ENCODE results near the gene CEBPA. TPM values are rescaled to one million over a fixed set of nuclear protein-coding genes. Genes with fewer than 3 reads are reported as not detected.

CEBPA gene
- total and polyA plus RNA-seq, 2 donors (not counting 1 experiment from before 2014, with no cell fraction given), result 1.7 to 2.6 TPM

- no peaks in the 10 kb centered on the region for H3K4me1 Mint-ChIP-seq
- no peak for DNase-seq
- Histone ChIP-seq H2AFZ (ENCODE audit: insufficient read depth, low read depth, low read length, poor library complexity, severe bottlenecking) (no peak overlapping the region), H4K20me1 (ENCODE audit: control insufficient read depth, insufficient read depth, low read length, poor library complexity, severe bottlenecking) (no peaks in the 10 kb centered on the region), H3K27ac (ENCODE audit: low read length in 2 of 2) (no peak overlapping the region), H3K36me3 (replicated peaks in 1 of 2; ENCODE audit: control extremely low read depth in 1 of 2, control insufficient read depth in 1 of 2, extremely low read depth in 1 of 2, insufficient read depth in 2 of 2, low read length in 1 of 2) (no peaks in the 10 kb centered on the region), H3K4me2 (replicated peaks; ENCODE audit: low read depth, low read length, poor library complexity, severe bottlenecking) (no peak overlapping the region), H3K4me1 (ENCODE audit: control insufficient read depth in 2 of 2, insufficient read depth in 2 of 2, low read length in 2 of 2) (no peaks in the 10 kb centered on the region), H3K4me3 (ENCODE audit: control extremely low read depth in 1 of 5, extremely low read depth in 1 of 5, insufficient read depth in 1 of 5, low read depth in 2 of 5, low read length in 4 of 5) (no peak overlapping the region), H3K9me3 (ENCODE audit: control extremely low read depth in 1 of 3, control insufficient read depth in 2 of 3, insufficient read depth in 1 of 3, low read length in 2 of 3) (no peaks in the 10 kb centered on the region), H3K79me2 (ENCODE audit: control insufficient read depth, insufficient read depth, low read length) (no peaks in the 10 kb centered on the region), H3K9ac (ENCODE audit: low read length) (no peak overlapping the region), H3K27me3 (replicated peaks in 1 of 4; ENCODE audit: control extremely low read depth in 1 of 4, control insufficient read depth in 3 of 4, insufficient read depth in 4 of 4, low read length in 3 of 4) (peaks cover 0 to 12% (median 4%) of the 10 kb centered on the region in 4 experiments)
- no peak for TF ChIP-seq EZH2 (IDR thresholded peaks at IDR 0.05; ENCODE audit: borderline replicate concordance, insufficient read depth, low read depth, low read length, poor library complexity, severe bottlenecking)
- TF ChIP-seq CTCF (IDR thresholded peaks at IDR 0.05), result no peak
- WGBS (ENCODE audit: insufficient coverage), result 96% methylated on average over 18 of the region's 18 CpGs
- H3K9me3 Mint-ChIP-seq (ENCODE audit: insufficient read depth), result peaks cover 4% of the 10 kb centered on the region
- no peak for ATAC-seq (ENCODE audit: low read depth)
- CTCF ChIA-PET, result no interaction called here
- POLR2A ChIA-PET, result no interaction called here
- no peak overlapping the region for H3K27ac Mint-ChIP-seq
- H3K27me3 Mint-ChIP-seq, result peaks cover 32% of the 10 kb centered on the region
- H3K4me3 Mint-ChIP-seq, result no peak overlapping the region
- intact Hi-C loops (cut with micrococcal nuclease), result no loop called here
Measured at GRCh38 chr19:33310606-33311325, 8.4 kb upstream of the CEBPA start.

GRCh38 chr19:33309826-33310225, 7.5 kb upstream of the CEBPA start:
- intact Hi-C loops (cut with micrococcal nuclease), result no loop called here
- H3K4me1 Mint-ChIP-seq, result no peaks in the 10 kb centered on the region

More at GRCh38 chr19:33309826-33310225, 7.5 kb upstream of the CEBPA start:
- Histone ChIP-seq H3K36me3 (replicated peaks in 1 of 2; ENCODE audit: control extremely low read depth in 1 of 2, control insufficient read depth in 1 of 2, extremely low read depth in 1 of 2, insufficient read depth in 2 of 2, low read length in 1 of 2) (no peaks in the 10 kb centered on the region), H3K9ac (ENCODE audit: low read length) (no peak overlapping the region), H2AFZ (ENCODE audit: insufficient read depth, low read depth, low read length, poor library complexity, severe bottlenecking) (no peak overlapping the region), H3K9me3 (ENCODE audit: control extremely low read depth in 1 of 3, control insufficient read depth in 2 of 3, insufficient read depth in 1 of 3, low read length in 2 of 3) (no peaks in the 10 kb centered on the region), H3K4me2 (replicated peaks; ENCODE audit: low read depth, low read length, poor library complexity, severe bottlenecking) (no peak overlapping the region), H3K27ac (ENCODE audit: low read length in 2 of 2) (no peak overlapping the region), H3K4me3 (ENCODE audit: control extremely low read depth in 1 of 5, extremely low read depth in 1 of 5, insufficient read depth in 1 of 5, low read depth in 2 of 5, low read length in 4 of 5) (no peak overlapping the region), H3K27me3 (replicated peaks in 1 of 4; ENCODE audit: control extremely low read depth in 1 of 4, control insufficient read depth in 3 of 4, insufficient read depth in 4 of 4, low read length in 3 of 4) (peaks cover 0 to 14% (median 3%) of the 10 kb centered on the region in 4 experiments), H3K79me2 (ENCODE audit: control insufficient read depth, insufficient read depth, low read length) (no peaks in the 10 kb centered on the region), H4K20me1 (ENCODE audit: control insufficient read depth, insufficient read depth, low read length, poor library complexity, severe bottlenecking) (no peaks in the 10 kb centered on the region), H3K4me1 (ENCODE audit: control insufficient read depth in 2 of 2, insufficient read depth in 2 of 2, low read length in 2 of 2) (no peaks in the 10 kb centered on the region)
- TF ChIP-seq CTCF (IDR thresholded peaks at IDR 0.05) (no peak), EZH2 (IDR thresholded peaks at IDR 0.05; ENCODE audit: borderline replicate concordance, insufficient read depth, low read depth, low read length, poor library complexity, severe bottlenecking) (no peak)
- DNase-seq, result no peak
- Mint-ChIP-seq H3K27me3 (peaks cover 39% of the 10 kb centered on the region), H3K9me3 (ENCODE audit: insufficient read depth) (peaks cover 4% of the 10 kb centered on the region), H3K27ac (no peak overlapping the region), H3K4me3 (no peak overlapping the region)
- no peak for ATAC-seq (ENCODE audit: low read depth)
- ChIA-PET CTCF (no interaction called here), POLR2A (no interaction called here)
- 84% methylated on average over 10 of the region's 10 CpGs for WGBS (ENCODE audit: insufficient coverage)

Data from B cell (primary cell).